ENCODE results near the gene KCNK2.

KCNK2 gene

GRCh38 chr1:215082532-215083382 lies at the start of gene KCNK2:
TSS of gene KCNK2 (plus strand) at chr1:215082737. CDS start at chr1:215083386, 649 bp downstream.
- DNase-seq, result peak; percentile 52

- DNase-seq, result no peak
These were observed 49.5 kb upstream of the KCNK2 start for GRCh38 chr1:215032911-215033526.

- no peak for DNase-seq
These were observed 42.3 kb upstream of the KCNK2 start for GRCh38 chr1:215040190-215040589.

- DNase-seq, result no peak
These were observed 39.1 kb upstream of the KCNK2 start for GRCh38 chr1:215043401-215043800.

- DNase-seq, result no peak
These were observed 38.4 kb upstream of the KCNK2 start for GRCh38 chr1:215044151-215044550.

GRCh38 chr1:215045698-215046308 lies 36.7 kb upstream of the KCNK2 start:
- no peak for DNase-seq

GRCh38 chr1:215052256-215053015 lies 30.1 kb upstream of the KCNK2 start:
- no peak for DNase-seq

GRCh38 chr1:215054266-215054665 lies 28.3 kb upstream of the KCNK2 start:
- DNase-seq, result no peak

- DNase-seq, result no peak
These were observed 27.1 kb upstream of the KCNK2 start for GRCh38 chr1:215055281-215055935.

- no peak for DNase-seq
These were observed 26.0 kb upstream of the KCNK2 start for GRCh38 chr1:215056584-215056983.

- no peak for DNase-seq
These were observed 22.6 kb upstream of the KCNK2 start for GRCh38 chr1:215059947-215060346.

- DNase-seq, result no peak
These were observed 18.2 kb upstream of the KCNK2 start for GRCh38 chr1:215064327-215064726.

GRCh38 chr1:215071078-215071477 lies 11.5 kb upstream of the KCNK2 start:
- DNase-seq, result no peak

GRCh38 chr1:215076322-215076721 lies 6.2 kb upstream of the KCNK2 start:
- no peak for DNase-seq

- DNase-seq, result no peak
These were observed 3.1 kb upstream of the KCNK2 start for GRCh38 chr1:215079456-215079855.

- no peak for DNase-seq
These were observed 641 bp upstream of the KCNK2 start for GRCh38 chr1:215081661-215082531.

GRCh38 chr1:215083383-215083961 lies 935 bp downstream of the KCNK2 start:
- DNase-seq, result peak; percentile 41

- no peak for DNase-seq
These were observed 2.1 kb downstream of the KCNK2 start for GRCh38 chr1:215084621-215085020.

- DNase-seq, result no peak
These were observed 5.1 kb downstream of the KCNK2 start for GRCh38 chr1:215087603-215088002.

GRCh38 chr1:215094381-215094780 lies 11.8 kb downstream of the KCNK2 start:
- DNase-seq, result no peak

GRCh38 chr1:215095524-215095923 lies 13.0 kb downstream of the KCNK2 start:
- no peak for DNase-seq
